ENCODE results near the gene MOGAT3. TPM values are rescaled to one million over a fixed set of nuclear protein-coding genes. Genes with fewer than 3 reads are reported as not detected.

MOGAT3 gene
- total and polyA plus RNA-seq, 9 of the 15 experiments (the other 6 are each of a cell fraction or from before 2014, with no cell fraction given) = 0.07 to 0.17 (median 0.13) TPM; not detected in 6

- TF ChIP-seq NBN (IDR thresholded peaks at IDR 0.05; ENCODE audit: low read depth) = no peak
- TF ChIP-seq E2F8 (IDR thresholded peaks at IDR 0.05; ENCODE audit: low read depth, partially characterized antibody) = peak; percentile 68
- no peak for TF ChIP-seq PREB (CRISPR knock-in tag; IDR thresholded peaks at IDR 0.05)
- TF ChIP-seq MCM7 (IDR thresholded peaks at IDR 0.05) = no peak
- TF ChIP-seq JUNB (CRISPR knock-in tag; conservative IDR thresholded peaks at IDR 0.05) = no peak
- no peak for TF ChIP-seq NFRKB (IDR thresholded peaks at IDR 0.05; ENCODE audit: low read depth)
- TF ChIP-seq CHD7 (IDR thresholded peaks at IDR 0.05; ENCODE audit: low read depth, low read length) = no peak
- peak; percentile 85; the same call in 1 of the 2 replicates for TF ChIP-seq IRF2 (CRISPR knock-in tag; IDR thresholded peaks at IDR 0.05)
- peak; percentile 87 for TF ChIP-seq GTF2A2 (tag; IDR thresholded peaks at IDR 0.05)
- TF ChIP-seq CHD4 (IDR thresholded peaks at IDR 0.05; ENCODE audit: insufficient read depth, insufficient replicate concordance, low read depth, low read length, poor library complexity, severe bottlenecking) = no peak
These were observed 35.5 kb downstream of the MOGAT3 start, which contains the start of gene VGF (continued) for GRCh38 chr7:101165075-101165957.

All from K562 (cell line).